H9 (cell line): ENCODE measurements around the gene ICE2. TPM values are rescaled to one million over a fixed set of nuclear protein-coding genes. Genes with fewer than 3 reads are reported as not detected.
A peak's percentile ranks its signal among the peaks of the same experiment; 100 is the strongest.

Source experiments
- DNase-seq: peaks from one replicate; pipeline ENCODE4 v3.0.0-alpha.2; 2017
- H2AFZ ChIP-seq: one replicate; pipeline ENCODE4 v1.6.1; 2013; ENCODE audit warnings: mild to moderate bottlenecking, low read length, control low read depth, moderate library complexity
- H2AK5ac ChIP-seq: 2 replicates; pipeline ENCODE4 v1.6.1; 2013; ENCODE audit warnings: low read length, control low read depth, mixed read lengths; ENCODE audit not compliant: insufficient read length
- H2BK120ac ChIP-seq: one replicate; pipeline ENCODE4 v1.6.1; 2013; ENCODE audit warnings: low read depth, mild to moderate bottlenecking, low read length, control low read depth, inconsistent platforms; ENCODE audit not compliant: poor library complexity, severe bottlenecking
- H2BK12ac ChIP-seq: 2 replicates; pipeline ENCODE4 v1.6.1; 2013; ENCODE audit warnings: low read length, control low read depth, mixed read lengths, low read depth; ENCODE audit not compliant: insufficient read length
- H2BK15ac ChIP-seq: 2 replicates; pipeline ENCODE4 v1.6.1; 2013; ENCODE audit warnings: low read depth, low read length, control low read depth
- H2BK20ac ChIP-seq: one replicate; pipeline ENCODE4 v1.6.1; 2013; ENCODE audit warnings: low read depth, mild to moderate bottlenecking, low read length, control low read depth, inconsistent platforms; ENCODE audit not compliant: poor library complexity, severe bottlenecking
- H2BK5ac ChIP-seq: 2 replicates; pipeline ENCODE4 v1.6.1; 2013; ENCODE audit warnings: low read length, control low read depth, mixed read lengths; ENCODE audit not compliant: insufficient read length
- H3K14ac ChIP-seq: 2 replicates; pipeline ENCODE4 v1.6.1; 2013; ENCODE audit warnings: low read length, control low read depth; ENCODE audit not compliant: insufficient read depth
- H3K18ac ChIP-seq: 2 replicates; pipeline ENCODE4 v1.6.1; 2013; ENCODE audit warnings: low read depth, mild to moderate bottlenecking, mixed read lengths, low read length, control low read depth; ENCODE audit not compliant: insufficient read length
- H3K23ac ChIP-seq: 2 replicates; pipeline ENCODE4 v1.6.1; 2013; ENCODE audit warnings: low read length, control low read depth, mixed read lengths, low read depth; ENCODE audit not compliant: insufficient read length
- H3K23me2 ChIP-seq: 2 replicates; pipeline ENCODE4 v1.6.1; 2013; ENCODE audit warnings: low read depth, mild to moderate bottlenecking, mixed read lengths, low read length, control low read depth; ENCODE audit not compliant: insufficient read length, poor library complexity, severe bottlenecking
- H3K27ac ChIP-seq: 2 replicates; pipeline ENCODE4 v1.5.1; 2013; ENCODE audit warnings: low read length, control low read depth, mixed read lengths, low read depth; ENCODE audit not compliant: insufficient read length
- H3K27me3 ChIP-seq: 2 replicates; pipeline ENCODE4 v1.6.1; 2013; ENCODE audit warnings: low read length, control low read depth, inconsistent platforms; ENCODE audit not compliant: insufficient read depth
- H3K4ac ChIP-seq: 2 replicates; pipeline ENCODE4 v1.6.1; 2013; ENCODE audit warnings: low read depth, mild to moderate bottlenecking, control low read depth, inconsistent platforms, low read length, moderate library complexity
- H3K4me1 ChIP-seq: 2 replicates; pipeline ENCODE4 v1.6.1; 2013; ENCODE audit warnings: low read length, control low read depth, inconsistent platforms; ENCODE audit not compliant: insufficient read depth
- H3K4me2 ChIP-seq: 2 replicates; pipeline ENCODE4 v1.6.1; 2013; ENCODE audit warnings: low read length, control low read depth, mixed read lengths; ENCODE audit not compliant: insufficient read length, insufficient read depth
- H3K56ac ChIP-seq: 2 replicates; pipeline ENCODE4 v1.6.1; 2013; ENCODE audit warnings: low read depth, mild to moderate bottlenecking, mixed read lengths, low read length, control low read depth; ENCODE audit not compliant: insufficient read length
- H3K79me1 ChIP-seq: 2 replicates; pipeline ENCODE4 v1.6.1; 2013; ENCODE audit warnings: low read depth, mild to moderate bottlenecking, moderate library complexity, low read length, control low read depth, inconsistent platforms; ENCODE audit not compliant: insufficient read depth, poor library complexity, severe bottlenecking
- H3K79me2 ChIP-seq: 2 replicates; pipeline ENCODE4 v1.6.1; 2013; ENCODE audit warnings: low read length, control low read depth, inconsistent platforms; ENCODE audit not compliant: insufficient read depth
- H3K9ac ChIP-seq: 2 replicates; pipeline ENCODE4 v1.6.1; 2013; ENCODE audit warnings: low read length, control low read depth, mixed read lengths; ENCODE audit not compliant: insufficient read length; ENCODE audit errors: extremely low read depth
- H3K9me3 ChIP-seq: one replicate; pipeline ENCODE4 v1.6.1; 2013; ENCODE audit warnings: low read depth, low read length, inconsistent platforms; ENCODE audit not compliant: control insufficient read depth
- H3T11ph ChIP-seq: one replicate; pipeline ENCODE4 v1.6.1; 2013; ENCODE audit warnings: mild to moderate bottlenecking, low read length, control low read depth, inconsistent platforms
- H4K20me1 ChIP-seq: one replicate; pipeline ENCODE4 v1.6.1; 2013; ENCODE audit not compliant: control insufficient read depth, insufficient read length, insufficient read depth
- H4K5ac ChIP-seq: 2 replicates; pipeline ENCODE4 v1.6.1; 2013; ENCODE audit warnings: low read depth, mild to moderate bottlenecking, mixed read lengths, low read length, control low read depth; ENCODE audit not compliant: insufficient read length
- H4K8ac ChIP-seq: replicated peaks from 2 replicates; pipeline ENCODE4 v1.6.1; 2013; ENCODE audit warnings: low read length, control low read depth, mixed read lengths, low read depth; ENCODE audit not compliant: insufficient read length
- H4K91ac ChIP-seq: 2 replicates; pipeline ENCODE4 v1.6.1; 2013; ENCODE audit warnings: low read depth, mild to moderate bottlenecking, moderate library complexity, mixed read lengths, low read length, control low read depth; ENCODE audit not compliant: insufficient read length
- H3K27ac Mint-ChIP-seq, 3 experiments: 2 replicates in 2 of 3; 3 replicates in 1 of 3; pipeline ENCODE4 v1.8.0; 2020 to 2021; ENCODE audit warnings: mixed read lengths in 3 of 3, mild to moderate bottlenecking in 1 of 3, moderate library complexity in 1 of 3
- H3K27me3 Mint-ChIP-seq: 2 replicates; pipeline ENCODE4 v1.8.0; 2021; ENCODE audit warnings: low read depth, mild to moderate bottlenecking, moderate library complexity, mixed read lengths
- H3K36me3 Mint-ChIP-seq, 3 experiments: 2 replicates in 2 of 3; 3 replicates in 1 of 3; pipeline ENCODE4 v1.8.0; 2020 to 2021; ENCODE audit warnings: low read depth in 3 of 3, mixed read lengths in 3 of 3; ENCODE audit not compliant: insufficient read depth in 1 of 3
- H3K4me1 Mint-ChIP-seq, 2 experiments: 2 replicates each; pipeline ENCODE4 v1.8.0; 2020; ENCODE audit warnings: mixed read lengths in 2 of 2
- H3K4me3 Mint-ChIP-seq, 2 experiments: 2 replicates in 1 of 2; 3 replicates in 1 of 2; pipeline ENCODE4 v1.8.0; 2020 to 2021; ENCODE audit warnings: mild to moderate bottlenecking in 2 of 2, mixed read lengths in 2 of 2, moderate library complexity in 1 of 2
- H3K9me3 Mint-ChIP-seq, 2 experiments: 2 replicates in 1 of 2; 3 replicates in 1 of 2; pipeline ENCODE4 v1.8.0; 2020; ENCODE audit warnings: mild to moderate bottlenecking in 2 of 2, mixed read lengths in 2 of 2, moderate library complexity in 1 of 2
- WGBS: extraction: QIAGEN DNeasy Blood & Tissue Kit; methylation state at CpG from one replicate; pipeline ENCODE4 v1.1.7; 2013; ENCODE audit warnings: missing lambda C conversion rate, low lambda C conversion rate, mixed read lengths; ENCODE audit not compliant: insufficient read length; ENCODE audit errors: extremely low coverage; 5-methylcytosine and 5-hydroxymethylcytosine counted together
- total RNA-seq: library from RNA; stranded (reverse); gene quantifications from 2 replicates; pipeline ENCODE4 v1.2.1, GENCODE V29; 2021
- TF ChIP-seq, protein P1 (sequence below): fragments of 200-600 bp; sonication (generic); conservative IDR thresholded peaks from 3 replicates; pipeline ENCODE4 v1.8.0; 2021; ENCODE audit warnings: antibody characterized with exemption, mild to moderate bottlenecking

ICE2 gene
- total RNA-seq, 1 experiment from 2014 or later: 76.3 TPM

- H3K79me2 ChIP-seq: peaks cover 9% of the 10 kb centered on the region; the same call in 1 of the 2 replicates
- peak; percentile 50 for DNase-seq
- H3K36me3 Mint-ChIP-seq: peaks cover 0 to 6% (median 3%) of the 10 kb centered on the region in 3 experiments; a peak in 2 of 7 replicates
These were observed 88.0 kb downstream of the ICE2 start for GRCh38 chr15:60390871-60391501.

More at GRCh38 chr15:60390871-60391501, 88.0 kb downstream of the ICE2 start:
- Histone ChIP-seq H3K27ac (no peak overlapping the region), H4K20me1 (no peaks in the 10 kb centered on the region), H2AFZ (no peak overlapping the region), H2BK120ac (no peak overlapping the region), H2BK20ac (no peak overlapping the region), H3K27me3 (peaks cover 1% of the 10 kb centered on the region; the same call in 1 of the 2 replicates), H3K79me1 (no peaks in the 10 kb centered on the region), H3T11ph (no peak overlapping the region), H3K14ac (no peak overlapping the region), H3K18ac (no peak overlapping the region), H3K9ac (no peak overlapping the region), H3K4ac (no peak overlapping the region), H2AK5ac (no peak overlapping the region), H2BK15ac (no peak overlapping the region), H3K4me1 (peaks cover 17% of the 10 kb centered on the region; the same call in 1 of the 2 replicates), H4K5ac (no peak overlapping the region), H4K8ac (no peak overlapping the region), H3K23me2 (no peaks in the 10 kb centered on the region), H2BK12ac (no peak overlapping the region), H3K23ac (no peak overlapping the region), H2BK5ac (no peak overlapping the region), H3K4me2 (no peak overlapping the region), H4K91ac (no peak overlapping the region), H3K9me3 (no peaks in the 10 kb centered on the region), H3K56ac (no peak overlapping the region)
- Mint-ChIP-seq H3K4me3 (no peak overlapping the region; a peak in 1 of 5 replicates), H3K9me3 (no peaks in the 10 kb centered on the region; a peak in 1 of 5 replicates), H3K27me3 (peaks cover 9% of the 10 kb centered on the region), H3K27ac (peak overlapping the region in 1 of 3 experiments; percentile 64; a peak in 1 of 7 replicates), H3K4me1 (peaks cover 44 to 46% of the 10 kb centered on the region in 2 experiments)
- no CpG with 5 or more reads among the region's 6 CpGs for WGBS
- TF ChIP-seq, protein P1, sequence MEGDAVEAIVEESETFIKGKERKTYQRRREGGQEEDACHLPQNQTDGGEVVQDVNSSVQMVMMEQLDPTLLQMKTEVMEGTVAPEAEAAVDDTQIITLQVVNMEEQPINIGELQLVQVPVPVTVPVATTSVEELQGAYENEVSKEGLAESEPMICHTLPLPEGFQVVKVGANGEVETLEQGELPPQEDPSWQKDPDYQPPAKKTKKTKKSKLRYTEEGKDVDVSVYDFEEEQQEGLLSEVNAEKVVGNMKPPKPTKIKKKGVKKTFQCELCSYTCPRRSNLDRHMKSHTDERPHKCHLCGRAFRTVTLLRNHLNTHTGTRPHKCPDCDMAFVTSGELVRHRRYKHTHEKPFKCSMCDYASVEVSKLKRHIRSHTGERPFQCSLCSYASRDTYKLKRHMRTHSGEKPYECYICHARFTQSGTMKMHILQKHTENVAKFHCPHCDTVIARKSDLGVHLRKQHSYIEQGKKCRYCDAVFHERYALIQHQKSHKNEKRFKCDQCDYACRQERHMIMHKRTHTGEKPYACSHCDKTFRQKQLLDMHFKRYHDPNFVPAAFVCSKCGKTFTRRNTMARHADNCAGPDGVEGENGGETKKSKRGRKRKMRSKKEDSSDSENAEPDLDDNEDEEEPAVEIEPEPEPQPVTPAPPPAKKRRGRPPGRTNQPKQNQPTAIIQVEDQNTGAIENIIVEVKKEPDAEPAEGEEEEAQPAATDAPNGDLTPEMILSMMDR: no peak
